Memory B cell (primary cell): Measurements from ENCODE around the gene ZFPM1.

Source experiments
- ATAC-seq: fragments of 150-1000 bp; cut with Tn5 transposase; 2 replicates; pipeline ENCODE4 v1.10.0; 2021; ENCODE audit warnings: low read depth, mild to moderate bottlenecking, moderate library complexity
- DNase-seq, 2 donors: peaks; one replicate each; pipeline ENCODE4 v3.0.0; 2022; ENCODE audit warnings: low spot score in 2 of 2
- H3K27ac Mint-ChIP-seq: one replicate; pipeline ENCODE4 v1.8.0; 2022; ENCODE audit warnings: mild to moderate bottlenecking, moderate library complexity, mixed read lengths
- H3K27me3 Mint-ChIP-seq: one replicate; pipeline ENCODE4 v1.8.0; 2022; ENCODE audit warnings: mixed read lengths
- H3K36me3 Mint-ChIP-seq: one replicate; pipeline ENCODE4 v1.8.0; 2022; ENCODE audit warnings: mild to moderate bottlenecking, mixed read lengths
- H3K4me1 Mint-ChIP-seq: one replicate; pipeline ENCODE4 v1.8.0; 2022; ENCODE audit warnings: mixed read lengths
- H3K4me3 Mint-ChIP-seq: one replicate; pipeline ENCODE4 v1.8.0; 2022; ENCODE audit warnings: mild to moderate bottlenecking, moderate library complexity, mixed read lengths
- H3K9me3 Mint-ChIP-seq: one replicate; pipeline ENCODE4 v1.8.0; 2022; ENCODE audit warnings: mixed read lengths

Gene ZFPM1

DNA sequence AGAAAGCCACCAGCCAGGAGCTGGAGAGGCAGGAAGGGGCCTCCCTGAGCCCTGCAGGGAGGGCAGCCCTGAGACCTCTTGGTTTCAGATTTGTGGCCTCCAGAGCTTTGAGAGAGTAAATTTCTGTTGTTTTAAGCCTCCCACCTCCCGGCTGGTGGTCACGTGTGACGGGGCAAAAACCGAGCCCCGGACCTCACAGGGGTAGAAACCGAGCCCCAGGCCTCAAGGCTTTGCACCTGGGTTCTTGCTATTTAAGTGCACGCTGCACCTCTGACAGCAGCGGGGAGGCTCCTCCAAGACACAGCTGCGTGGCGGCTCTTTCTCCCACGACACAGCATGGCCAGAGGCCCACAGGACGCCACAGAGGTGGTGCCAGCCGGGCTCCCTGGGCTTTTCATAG is 99.7 kb downstream of the ZFPM1 start:
- Mint-ChIP-seq H3K9me3 (peaks cover 3% of the 10 kb centered on the region), H3K4me3 (no peak overlapping the region), H3K27ac (no peak overlapping the region), H3K4me1 (peaks cover 9% of the 10 kb centered on the region), H3K27me3 (peaks cover 10% of the 10 kb centered on the region), H3K36me3 (peaks cover 2% of the 10 kb centered on the region)
- DNase-seq (no peak), ATAC-seq (no peak)

DNA sequence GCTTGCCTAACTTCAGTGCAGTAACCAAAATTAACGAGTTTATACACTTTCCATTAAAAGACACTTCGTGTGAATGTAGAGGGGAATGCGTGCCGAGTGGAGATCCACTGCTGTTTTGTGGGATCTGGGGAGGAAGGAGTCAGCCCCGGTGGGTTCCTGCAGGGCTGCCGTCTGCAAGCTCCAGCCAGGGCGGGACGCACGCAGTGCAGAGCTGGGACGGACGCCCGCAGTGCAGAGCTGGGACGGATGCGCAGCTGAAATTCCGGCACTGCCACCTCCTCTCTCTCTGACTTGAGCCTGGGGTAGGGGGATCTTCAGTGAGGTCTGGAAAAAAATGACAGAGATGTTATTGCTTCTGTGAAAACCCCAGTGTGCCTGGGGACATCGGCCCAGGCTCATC is 100.7 kb downstream of the ZFPM1 start:
- no peak overlapping the region for H3K4me3 Mint-ChIP-seq
- H3K36me3 Mint-ChIP-seq = peaks cover 2% of the 10 kb centered on the region
- H3K9me3 Mint-ChIP-seq = peaks cover 3% of the 10 kb centered on the region
- H3K27me3 Mint-ChIP-seq = peaks cover 11% of the 10 kb centered on the region
- H3K4me1 Mint-ChIP-seq = peaks cover 9% of the 10 kb centered on the region
- ATAC-seq (no peak), DNase-seq (no peak)
- no peak overlapping the region for H3K27ac Mint-ChIP-seq

DNA sequence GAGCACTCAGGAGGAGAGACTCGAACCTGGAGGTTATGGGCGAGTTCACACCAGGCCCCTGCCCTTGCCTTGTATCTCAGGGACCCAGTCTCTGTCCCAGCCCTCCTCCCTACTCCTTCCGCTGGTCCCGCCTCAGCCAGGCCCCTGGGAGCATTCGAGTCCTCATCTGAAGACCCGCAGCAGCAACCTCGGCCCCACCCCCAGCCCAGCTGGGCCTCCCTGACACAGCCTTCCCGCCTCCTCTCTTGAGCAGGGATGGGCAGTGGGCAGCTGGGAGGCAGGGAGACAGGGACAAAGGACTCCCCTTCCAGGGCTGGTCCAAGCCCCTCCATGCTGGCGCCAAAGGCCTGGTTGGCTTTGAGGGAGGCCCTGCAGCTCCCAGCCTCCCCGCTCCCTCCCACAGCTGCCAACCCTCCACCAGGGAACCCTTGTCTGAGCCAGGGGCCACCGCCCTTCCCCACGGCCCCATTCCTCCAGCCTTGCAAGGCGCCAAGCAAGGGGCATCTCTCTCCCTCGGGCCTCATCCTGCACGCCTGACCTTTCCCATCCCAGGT is 101.7 kb downstream of the ZFPM1 start:
- Mint-ChIP-seq H3K4me3 (no peak overlapping the region), H3K27ac (no peak overlapping the region), H3K9me3 (peaks cover 3% of the 10 kb centered on the region), H3K36me3 (peaks cover 2% of the 10 kb centered on the region), H3K4me1 (peaks cover 11% of the 10 kb centered on the region), H3K27me3 (peaks cover 12% of the 10 kb centered on the region)
- no peak for DNase-seq
- ATAC-seq = no peak

DNA sequence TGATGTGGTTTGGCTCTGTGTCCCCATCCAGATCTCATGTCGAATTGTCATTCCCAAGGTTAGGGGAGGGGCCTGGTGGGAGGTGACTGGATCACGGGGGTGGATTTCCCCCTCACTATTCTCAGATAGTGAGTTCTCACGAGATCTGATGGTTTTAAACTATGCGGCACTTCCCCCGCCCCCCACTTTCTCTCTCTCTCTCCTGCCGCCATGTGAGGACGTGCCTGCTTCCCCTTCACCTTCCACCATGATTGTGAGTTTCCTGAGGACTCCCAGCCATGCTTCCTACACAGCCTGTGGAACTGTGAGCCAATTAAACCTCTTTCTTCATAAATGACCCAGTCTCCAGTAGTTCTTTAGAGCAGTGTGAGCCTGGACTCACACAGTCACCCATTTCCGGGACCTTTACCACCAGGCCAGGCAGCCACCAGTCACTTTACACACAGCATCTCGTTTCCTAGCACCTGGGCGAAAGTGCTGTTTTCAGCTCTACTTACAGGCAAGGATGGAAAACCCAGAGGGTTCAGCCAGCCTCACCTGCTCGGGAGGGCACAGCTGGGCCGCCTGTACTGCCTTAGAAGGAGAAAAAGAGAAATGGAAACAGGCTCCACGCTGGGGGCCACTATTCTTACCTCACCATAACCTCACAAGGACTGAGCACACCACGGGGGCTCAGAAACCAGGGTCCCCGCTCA is 103.4 kb downstream of the ZFPM1 start:
- H3K27ac Mint-ChIP-seq = no peak overlapping the region
- H3K36me3 Mint-ChIP-seq = peaks cover 2% of the 10 kb centered on the region
- no peak for DNase-seq
- peaks cover 3% of the 10 kb centered on the region for H3K9me3 Mint-ChIP-seq
- peaks cover 2% of the 10 kb centered on the region for H3K4me1 Mint-ChIP-seq
- no peak for ATAC-seq
- H3K27me3 Mint-ChIP-seq = peaks cover 15% of the 10 kb centered on the region
- H3K4me3 Mint-ChIP-seq = no peak overlapping the region

DNA sequence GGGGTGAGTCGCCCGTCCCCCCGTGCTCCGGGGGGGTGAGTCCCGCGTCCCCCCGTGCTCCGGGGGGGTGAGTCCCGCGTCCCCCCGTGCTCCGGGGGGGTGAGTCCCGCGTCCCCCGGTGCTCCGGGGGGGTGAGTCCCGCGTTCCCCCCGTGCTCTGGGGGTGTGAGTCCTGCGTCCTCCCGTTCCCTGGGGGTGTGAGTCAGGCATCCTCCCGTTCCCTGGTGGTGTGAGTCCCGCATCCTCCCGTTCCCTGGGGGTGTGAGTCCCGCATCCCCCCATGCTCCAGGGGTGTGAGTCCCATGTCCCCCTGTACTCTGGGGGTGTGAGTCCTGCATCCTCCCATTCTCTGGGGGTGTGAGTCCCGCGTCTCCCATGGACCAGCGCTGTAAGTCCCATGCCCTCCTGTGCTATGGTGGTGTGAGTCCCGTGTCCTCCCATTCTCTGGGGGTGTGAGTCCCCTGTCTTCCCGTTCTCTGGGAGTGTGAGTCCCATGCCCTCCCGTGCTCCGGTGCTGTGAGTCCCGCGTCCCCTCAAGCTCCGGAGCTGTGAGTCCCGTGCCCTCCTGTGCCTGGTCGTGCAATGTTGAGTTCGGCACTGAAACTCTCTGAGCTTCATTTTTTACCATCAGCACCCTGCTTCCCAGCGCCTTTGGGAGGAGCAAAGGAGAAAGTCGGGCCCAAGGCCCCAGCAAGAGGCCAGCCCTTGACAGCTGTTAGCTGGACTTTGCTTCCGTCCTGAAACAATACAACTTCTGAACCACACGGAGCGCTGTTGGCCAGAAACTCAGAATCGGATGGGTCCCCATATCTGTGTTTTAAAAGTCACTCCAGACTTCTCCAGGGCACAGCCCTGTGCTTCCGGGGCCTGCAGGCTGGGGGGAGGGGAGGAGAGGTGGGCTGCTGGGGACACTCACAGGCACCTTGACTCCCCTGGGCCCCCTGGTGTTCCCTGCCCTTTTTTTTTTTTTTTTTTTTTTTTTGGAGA is 105.7 kb downstream of the ZFPM1 start:
- H3K27me3 Mint-ChIP-seq = peaks cover 13% of the 10 kb centered on the region
- ATAC-seq = peak; percentile 67
- no peak for DNase-seq

DNA sequence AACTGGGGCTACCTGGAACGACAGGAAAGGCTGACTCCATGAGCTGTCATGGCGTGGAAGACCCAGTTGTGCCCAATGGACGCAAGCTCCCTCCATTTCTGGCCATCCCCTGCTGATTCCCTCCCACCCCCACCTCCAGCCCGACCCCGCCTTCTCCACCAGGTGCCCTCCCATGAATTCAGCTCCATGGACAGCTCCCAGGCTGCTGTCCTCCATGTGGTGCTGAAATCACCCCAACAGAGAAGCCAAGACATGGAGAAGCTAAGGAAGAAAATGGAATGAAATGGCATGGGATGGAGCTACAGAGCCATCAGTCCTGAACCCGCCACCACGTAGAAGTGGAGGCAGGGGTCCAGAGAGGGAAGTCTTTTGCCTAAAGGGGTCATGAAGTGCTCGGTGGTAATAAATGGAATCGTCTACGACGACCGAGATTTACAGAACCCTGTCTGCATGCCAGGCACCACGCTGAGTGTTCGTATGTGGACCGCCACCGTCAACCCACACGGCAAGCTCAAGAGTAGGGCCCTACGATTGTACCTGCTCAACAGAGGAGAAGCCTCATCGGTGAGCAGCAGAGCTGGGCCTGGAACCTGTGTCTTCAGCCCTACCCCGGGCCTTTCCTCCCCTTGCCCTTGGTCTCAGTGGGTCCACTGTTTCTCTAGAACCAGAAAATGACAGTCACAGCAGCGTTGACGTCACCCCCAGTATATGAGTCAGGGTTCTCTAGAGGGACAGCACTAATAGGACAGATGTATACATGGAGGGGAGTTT is 107.8 kb downstream of the ZFPM1 start:
- Mint-ChIP-seq H3K36me3 (peaks cover 2% of the 10 kb centered on the region), H3K27ac (no peak overlapping the region), H3K9me3 (peaks cover 3% of the 10 kb centered on the region), H3K4me3 (no peak overlapping the region), H3K4me1 (peaks cover 4% of the 10 kb centered on the region), H3K27me3 (peaks cover 11% of the 10 kb centered on the region)
- no peak for DNase-seq
- ATAC-seq = no peak

More for the DNA sequence above, 105.7 kb downstream of the ZFPM1 start:
- peaks cover 4% of the 10 kb centered on the region for H3K4me1 Mint-ChIP-seq
- H3K36me3 Mint-ChIP-seq = peaks cover 2% of the 10 kb centered on the region
- H3K4me3 Mint-ChIP-seq = no peak overlapping the region
- no peak overlapping the region for H3K27ac Mint-ChIP-seq
- peaks cover 3% of the 10 kb centered on the region for H3K9me3 Mint-ChIP-seq

DNA sequence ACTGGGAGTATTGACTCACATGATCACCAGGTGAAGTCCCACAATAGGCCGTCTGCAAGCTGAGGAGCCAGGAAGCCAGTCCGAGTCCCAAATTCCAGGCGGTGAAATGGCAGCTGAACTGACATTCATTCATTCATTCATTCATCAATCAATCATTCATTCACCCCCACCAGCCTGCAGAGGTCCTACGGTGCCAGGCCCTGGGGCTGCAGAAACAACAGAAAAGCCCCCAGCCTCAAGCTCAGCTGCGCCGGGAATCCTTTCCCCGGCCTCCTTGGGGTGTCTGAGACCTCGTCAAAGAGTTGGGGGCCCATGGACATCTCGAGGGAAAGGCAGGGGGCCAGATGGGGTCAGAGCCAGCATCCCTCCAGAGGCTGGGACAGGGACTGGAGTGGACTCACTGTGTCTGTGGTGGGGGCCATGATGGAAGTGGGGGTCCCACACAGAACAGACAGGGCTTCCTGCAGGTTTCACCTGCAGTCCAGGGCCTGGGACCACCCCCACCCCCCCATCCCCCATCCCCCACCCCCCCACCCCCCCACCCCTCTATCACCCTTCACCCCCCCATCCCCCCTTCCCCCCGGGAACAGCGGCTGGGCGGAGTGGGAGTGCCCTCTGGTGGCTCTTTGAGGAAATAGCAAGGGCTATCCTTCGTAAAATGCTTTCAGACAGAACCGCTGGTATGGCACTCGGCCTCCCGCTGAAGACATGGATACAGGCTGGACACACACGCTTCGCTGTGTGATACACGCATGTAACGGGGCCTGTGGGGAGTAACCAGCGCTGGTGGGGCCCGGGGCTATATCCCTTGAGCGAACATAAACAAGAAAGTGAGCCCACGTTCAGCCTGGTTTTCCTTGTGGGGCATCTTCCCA is 108.6 kb downstream of the ZFPM1 start:
- Mint-ChIP-seq H3K36me3 (no peaks in the 10 kb centered on the region), H3K27ac (no peak overlapping the region), H3K9me3 (no peaks in the 10 kb centered on the region), H3K4me3 (no peak overlapping the region), H3K27me3 (peaks cover 8% of the 10 kb centered on the region), H3K4me1 (peaks cover 4% of the 10 kb centered on the region)
- DNase-seq (peak in 1 of 2 donors; percentile 46), ATAC-seq (peak; percentile 66)

DNA sequence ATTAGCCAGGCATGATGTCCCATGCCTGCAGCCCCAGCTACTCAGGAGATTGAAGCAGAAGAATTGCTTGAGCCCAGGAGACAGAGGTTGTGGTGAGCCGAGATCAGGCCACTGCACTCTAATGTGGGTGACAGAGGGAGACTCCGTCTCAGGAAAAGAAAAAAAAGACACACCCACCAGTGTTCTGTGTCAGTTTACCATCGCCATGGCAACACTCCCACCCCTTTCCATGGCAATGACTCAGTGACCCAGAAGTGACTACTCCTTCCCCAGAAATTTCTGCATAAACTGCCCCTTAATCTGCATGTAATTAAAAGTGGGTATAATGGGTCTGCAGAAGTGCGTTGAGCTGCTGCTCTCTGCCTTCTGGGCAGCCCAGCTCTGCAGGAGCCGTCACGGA is 113.1 kb downstream of the ZFPM1 start:
- Mint-ChIP-seq H3K4me3 (no peak overlapping the region), H3K27me3 (no peaks in the 10 kb centered on the region), H3K4me1 (peaks cover 8% of the 10 kb centered on the region), H3K27ac (no peak overlapping the region), H3K9me3 (no peaks in the 10 kb centered on the region), H3K36me3 (no peaks in the 10 kb centered on the region)
- ATAC-seq (no peak), DNase-seq (no peak)

DNA sequence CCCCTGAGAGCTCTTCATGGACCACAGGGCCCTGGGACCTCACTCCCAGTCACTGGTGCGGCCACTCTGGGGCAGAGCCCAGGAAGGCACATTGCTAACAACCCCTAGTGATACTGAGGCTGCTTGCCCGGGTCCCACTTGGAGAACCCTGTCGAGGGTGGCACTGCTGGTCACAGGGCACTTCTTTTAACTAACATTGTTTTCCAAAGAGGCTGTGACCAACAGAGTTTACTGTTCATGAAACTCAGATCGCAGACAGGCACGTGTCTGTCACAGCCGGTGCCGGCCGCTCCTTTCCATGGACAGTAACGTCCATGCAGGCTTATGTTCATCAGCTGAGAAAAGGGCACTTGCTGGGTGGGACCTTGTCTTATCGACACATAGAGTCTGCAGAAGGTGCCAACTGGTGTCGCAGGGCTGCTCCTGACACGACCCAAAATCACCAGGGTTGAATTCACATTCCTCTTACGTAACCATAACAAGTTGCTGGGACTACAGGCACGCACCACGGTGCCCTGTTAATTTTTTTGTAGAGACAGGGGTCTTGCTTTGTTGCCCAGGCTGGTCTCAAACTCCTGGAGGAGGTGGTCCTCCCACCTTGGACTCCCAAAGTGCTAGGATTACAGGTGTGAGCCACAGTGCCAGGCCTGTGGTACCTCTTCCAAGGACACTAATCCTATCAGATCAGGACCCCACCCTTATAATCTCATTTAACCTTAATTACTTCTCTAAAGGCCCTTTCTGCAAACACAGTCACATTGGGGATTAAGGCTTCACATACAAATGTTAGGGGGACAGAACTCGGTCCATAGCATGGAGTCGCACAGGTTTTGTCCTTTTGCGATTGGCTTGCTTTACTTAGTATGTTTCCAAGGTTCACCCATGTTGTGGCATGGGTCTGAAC is 115.9 kb downstream of the ZFPM1 start:
- DNase-seq = no peak
- Mint-ChIP-seq H3K9me3 (no peaks in the 10 kb centered on the region), H3K4me1 (peaks cover 15% of the 10 kb centered on the region), H3K4me3 (peak overlapping the region; percentile 91), H3K27ac (peak overlapping the region; percentile 92), H3K36me3 (peaks cover 2% of the 10 kb centered on the region), H3K27me3 (no peaks in the 10 kb centered on the region)
- ATAC-seq = no peak

DNA sequence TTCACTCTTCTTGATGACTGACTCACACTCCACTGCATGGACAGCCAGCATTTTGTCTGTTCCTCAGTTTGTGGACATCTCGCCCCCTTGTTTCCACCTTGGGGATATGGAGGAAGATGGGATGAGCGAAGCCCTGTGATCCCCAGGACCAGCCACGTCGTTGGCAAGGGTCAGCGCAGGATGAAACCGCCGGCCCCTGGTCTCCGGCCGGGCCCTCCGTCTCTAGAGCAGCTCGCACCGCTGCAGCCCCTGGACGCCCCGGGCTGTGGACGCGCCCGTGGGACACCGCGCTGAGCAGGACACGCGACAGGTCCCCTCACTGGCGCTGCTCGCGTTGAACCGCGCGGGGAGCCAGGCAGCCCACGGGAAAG is 116.5 kb downstream of the ZFPM1 start:
- peak overlapping the region; percentile 92 for H3K27ac Mint-ChIP-seq
- ATAC-seq (peak; percentile 18), DNase-seq (no peak)
- peak overlapping the region; percentile 91 for H3K4me3 Mint-ChIP-seq
- H3K27me3 Mint-ChIP-seq = no peaks in the 10 kb centered on the region
- no peaks in the 10 kb centered on the region for H3K9me3 Mint-ChIP-seq
- H3K4me1 Mint-ChIP-seq = peaks cover 15% of the 10 kb centered on the region
- H3K36me3 Mint-ChIP-seq = peaks cover 2% of the 10 kb centered on the region

DNA sequence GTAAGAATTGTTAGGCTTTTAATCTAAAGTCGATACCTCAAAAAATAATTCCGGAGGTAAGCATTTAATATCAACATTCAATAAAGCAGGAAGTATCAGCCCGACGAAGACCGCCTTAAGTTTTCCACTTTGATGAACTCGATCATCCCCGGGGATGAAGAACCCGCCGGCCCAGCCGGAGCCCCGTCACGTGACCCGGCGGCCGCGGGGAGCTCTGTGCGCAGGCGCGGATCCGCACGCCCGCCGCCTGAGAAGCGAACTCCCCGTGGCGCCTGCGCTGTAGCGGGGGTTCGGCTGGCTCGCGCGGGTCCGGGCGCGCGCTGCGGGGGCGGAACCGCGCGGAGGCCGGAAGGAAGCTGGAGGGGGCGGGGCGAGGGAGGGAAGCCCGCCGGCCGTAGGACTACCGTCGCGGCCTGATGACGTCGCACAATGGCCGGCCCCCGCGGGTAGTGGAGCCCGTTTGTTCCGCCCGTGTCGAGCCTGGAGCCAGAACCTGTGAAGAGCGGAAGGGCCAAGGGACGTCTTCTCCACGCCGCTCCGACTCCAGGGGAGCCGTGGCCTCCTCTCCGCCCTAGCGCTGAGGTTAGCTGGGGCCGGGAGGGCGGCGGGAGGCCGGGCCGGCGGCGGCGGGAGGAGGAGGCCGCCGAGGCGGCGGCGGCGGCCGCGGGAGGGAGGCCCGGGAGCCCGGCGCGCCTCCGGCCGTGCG is 117.1 kb downstream of the ZFPM1 start, which contains the start of gene ZC3H18:
TSS of gene ZC3H18 (plus strand) at position 419 of the 706 bp plus-strand sequence. CDS start 6,721 bp downstream, outside the sequence.
- Mint-ChIP-seq H3K36me3 (peaks cover 2% of the 10 kb centered on the region), H3K27me3 (no peaks in the 10 kb centered on the region), H3K9me3 (no peaks in the 10 kb centered on the region), H3K4me3 (peak within 1 kb of the TSS; percentile 91), H3K4me1 (peaks cover 15% of the 10 kb centered on the region), H3K27ac (peak within 1 kb of the TSS; percentile 92)
- ATAC-seq (peak; percentile 88), DNase-seq (peak; percentile 95 to 96)

DNA sequence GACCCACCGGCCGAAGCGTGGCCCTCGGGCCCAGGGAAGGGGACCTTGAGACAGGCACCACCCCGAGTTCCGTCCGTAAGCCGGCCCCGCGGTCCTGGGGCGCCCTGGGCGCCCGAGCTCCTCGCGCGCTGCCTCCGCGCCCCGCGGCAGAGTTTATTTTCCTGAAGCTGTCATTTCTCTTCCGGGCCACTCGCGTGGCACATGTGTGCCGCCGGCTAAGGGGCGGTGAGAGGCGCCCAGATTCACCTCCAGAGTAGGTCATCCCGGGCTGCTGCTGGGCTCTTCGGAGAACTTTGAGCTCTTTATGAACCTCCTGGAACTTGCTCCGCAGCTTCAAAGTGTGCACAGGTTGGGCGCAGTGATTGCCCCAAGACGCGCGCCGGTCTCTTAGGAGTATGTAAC is 117.6 kb downstream of the ZFPM1 start:
- Mint-ChIP-seq H3K9me3 (no peaks in the 10 kb centered on the region), H3K36me3 (peaks cover 2% of the 10 kb centered on the region), H3K4me1 (peaks cover 15% of the 10 kb centered on the region), H3K4me3 (peak overlapping the region; percentile 80), H3K27ac (peak overlapping the region; percentile 92), H3K27me3 (no peaks in the 10 kb centered on the region)
- DNase-seq (no peak), ATAC-seq (peak; percentile 41)
